Measurements from ENCODE around the gene CDK5R2. TPM values are rescaled to one million over a fixed set of nuclear protein-coding genes. Genes with fewer than 3 reads are reported as not detected.

CDK5R2 gene
- total RNA-seq, 1 experiment from 2014 or later, result 1.3 TPM

DNA sequence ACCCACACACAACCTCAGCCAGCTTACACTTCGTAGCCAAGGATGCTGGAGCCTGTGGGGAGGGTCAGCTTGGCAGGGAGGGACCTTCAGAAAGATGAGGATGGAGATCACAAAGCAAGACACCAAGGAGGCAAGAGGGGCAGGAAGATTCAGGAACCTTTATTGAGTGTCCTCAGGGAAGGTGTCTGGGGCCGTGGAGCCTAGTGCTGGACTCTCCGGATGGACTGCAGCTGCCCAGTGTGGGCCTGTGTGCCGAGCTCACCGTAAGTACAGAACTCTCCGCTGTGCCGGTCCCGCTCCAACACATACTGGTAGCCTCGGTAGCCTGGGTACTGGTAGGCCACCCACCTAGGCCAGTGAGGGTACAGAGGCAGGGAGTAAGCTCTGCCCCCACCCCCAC is 30.6 kb downstream of the CDK5R2 start:
- Histone ChIP-seq H3K27me3 (ENCODE audit: control insufficient read depth, insufficient read depth, low read length) (peaks cover 9% of the 10 kb centered on the region; the same call in 1 of the 2 replicates), H3K4me3 (ENCODE audit: low read depth in 2 of 2, low read length in 2 of 2) (no peak overlapping the region), H3K36me3 (ENCODE audit: control insufficient read depth, insufficient read depth, low read length) (no peaks in the 10 kb centered on the region), H3K4me1 (ENCODE audit: control insufficient read depth, insufficient read depth, low read length) (no peaks in the 10 kb centered on the region), H3K9me3 (ENCODE audit: control insufficient read depth, insufficient read depth, low read depth, low read length) (no peaks in the 10 kb centered on the region), H3K27ac (ENCODE audit: low read length) (no peak overlapping the region)
- in situ Hi-C loops (cut with HindIII; ENCODE audit: low pct_unique_long_range_greater_than_20kb, low sequenced_read_pairs) (no loop called here), intact Hi-C loops (cut with micrococcal nuclease; ENCODE audit: unreplicated experiment) (loop anchor here (10.0 kb wide), 1 partner anchor 165 kb away; no protein-coding TSS in a partner anchor)
- CTCF ChIA-PET, result no interaction called here
- BruUV-seq (replicated peaks), result no TSS peak
- POLR2A ChIA-PET, result no interaction called here
- TF ChIP-seq POLR2AphosphoS5 (IDR thresholded peaks at IDR 0.05; ENCODE audit: low read depth, low read length) (no peak), SIN3A (IDR thresholded peaks at IDR 0.05; ENCODE audit: borderline replicate concordance, insufficient read depth, low read depth, low read length) (no peak), TCF7L2 (IDR thresholded peaks at IDR 0.05; ENCODE audit: low read depth, low read length) (no peak)
- TF ChIP-seq, protein P1, sequence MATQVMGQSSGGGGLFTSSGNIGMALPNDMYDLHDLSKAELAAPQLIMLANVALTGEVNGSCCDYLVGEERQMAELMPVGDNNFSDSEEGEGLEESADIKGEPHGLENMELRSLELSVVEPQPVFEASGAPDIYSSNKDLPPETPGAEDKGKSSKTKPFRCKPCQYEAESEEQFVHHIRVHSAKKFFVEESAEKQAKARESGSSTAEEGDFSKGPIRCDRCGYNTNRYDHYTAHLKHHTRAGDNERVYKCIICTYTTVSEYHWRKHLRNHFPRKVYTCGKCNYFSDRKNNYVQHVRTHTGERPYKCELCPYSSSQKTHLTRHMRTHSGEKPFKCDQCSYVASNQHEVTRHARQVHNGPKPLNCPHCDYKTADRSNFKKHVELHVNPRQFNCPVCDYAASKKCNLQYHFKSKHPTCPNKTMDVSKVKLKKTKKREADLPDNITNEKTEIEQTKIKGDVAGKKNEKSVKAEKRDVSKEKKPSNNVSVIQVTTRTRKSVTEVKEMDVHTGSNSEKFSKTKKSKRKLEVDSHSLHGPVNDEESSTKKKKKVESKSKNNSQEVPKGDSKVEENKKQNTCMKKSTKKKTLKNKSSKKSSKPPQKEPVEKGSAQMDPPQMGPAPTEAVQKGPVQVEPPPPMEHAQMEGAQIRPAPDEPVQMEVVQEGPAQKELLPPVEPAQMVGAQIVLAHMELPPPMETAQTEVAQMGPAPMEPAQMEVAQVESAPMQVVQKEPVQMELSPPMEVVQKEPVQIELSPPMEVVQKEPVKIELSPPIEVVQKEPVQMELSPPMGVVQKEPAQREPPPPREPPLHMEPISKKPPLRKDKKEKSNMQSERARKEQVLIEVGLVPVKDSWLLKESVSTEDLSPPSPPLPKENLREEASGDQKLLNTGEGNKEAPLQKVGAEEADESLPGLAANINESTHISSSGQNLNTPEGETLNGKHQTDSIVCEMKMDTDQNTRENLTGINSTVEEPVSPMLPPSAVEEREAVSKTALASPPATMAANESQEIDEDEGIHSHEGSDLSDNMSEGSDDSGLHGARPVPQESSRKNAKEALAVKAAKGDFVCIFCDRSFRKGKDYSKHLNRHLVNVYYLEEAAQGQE (IDR thresholded peaks at IDR 0.05; ENCODE audit: insufficient read depth in 1 of 2, low read depth in 2 of 2, low read length in 1 of 2), result no peak
- TF ChIP-seq, protein P2, sequence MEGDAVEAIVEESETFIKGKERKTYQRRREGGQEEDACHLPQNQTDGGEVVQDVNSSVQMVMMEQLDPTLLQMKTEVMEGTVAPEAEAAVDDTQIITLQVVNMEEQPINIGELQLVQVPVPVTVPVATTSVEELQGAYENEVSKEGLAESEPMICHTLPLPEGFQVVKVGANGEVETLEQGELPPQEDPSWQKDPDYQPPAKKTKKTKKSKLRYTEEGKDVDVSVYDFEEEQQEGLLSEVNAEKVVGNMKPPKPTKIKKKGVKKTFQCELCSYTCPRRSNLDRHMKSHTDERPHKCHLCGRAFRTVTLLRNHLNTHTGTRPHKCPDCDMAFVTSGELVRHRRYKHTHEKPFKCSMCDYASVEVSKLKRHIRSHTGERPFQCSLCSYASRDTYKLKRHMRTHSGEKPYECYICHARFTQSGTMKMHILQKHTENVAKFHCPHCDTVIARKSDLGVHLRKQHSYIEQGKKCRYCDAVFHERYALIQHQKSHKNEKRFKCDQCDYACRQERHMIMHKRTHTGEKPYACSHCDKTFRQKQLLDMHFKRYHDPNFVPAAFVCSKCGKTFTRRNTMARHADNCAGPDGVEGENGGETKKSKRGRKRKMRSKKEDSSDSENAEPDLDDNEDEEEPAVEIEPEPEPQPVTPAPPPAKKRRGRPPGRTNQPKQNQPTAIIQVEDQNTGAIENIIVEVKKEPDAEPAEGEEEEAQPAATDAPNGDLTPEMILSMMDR (IDR thresholded peaks at IDR 0.05), result no peak
- no peak for DNase-seq (ENCODE audit: low read depth, low spot score)
- ATAC-seq, result no peak

DNA sequence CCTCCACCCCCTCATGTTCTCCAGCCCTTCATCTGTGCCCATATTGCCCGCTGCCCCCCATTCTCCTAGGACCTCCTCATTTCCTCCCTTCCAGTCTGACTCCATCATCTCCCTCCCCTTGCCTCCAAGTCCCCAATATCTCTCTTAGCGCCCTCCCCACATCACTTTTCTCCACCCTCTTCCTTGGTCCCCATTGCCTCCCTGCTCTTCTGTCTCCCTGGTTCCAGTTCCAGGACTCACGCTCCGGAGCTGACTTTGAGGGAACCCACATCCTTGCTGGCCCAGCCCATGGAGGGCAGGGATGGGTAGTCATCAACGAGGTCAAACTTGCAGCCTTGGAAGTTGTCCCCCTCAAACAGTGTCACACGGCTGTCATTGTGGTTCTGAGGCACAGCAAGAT is 31.1 kb downstream of the CDK5R2 start:
- in situ Hi-C loops (cut with HindIII; ENCODE audit: low pct_unique_long_range_greater_than_20kb, low sequenced_read_pairs) (no loop called here), intact Hi-C loops (cut with micrococcal nuclease; ENCODE audit: unreplicated experiment) (loop anchor here (10.0 kb wide), 1 partner anchor 164 kb away; no protein-coding TSS in a partner anchor)
- no peak overlapping the region for H3K4me3 ChIP-seq (ENCODE audit: low read depth in 2 of 2, low read length in 2 of 2)
- ChIA-PET CTCF (no interaction called here), POLR2A (no interaction called here)
- ATAC-seq (no peak), DNase-seq (ENCODE audit: low read depth, low spot score) (no peak)
- no TSS peak for BruUV-seq (replicated peaks)
- H3K27me3 ChIP-seq (ENCODE audit: control insufficient read depth, insufficient read depth, low read length), result peaks cover 7% of the 10 kb centered on the region; the same call in 1 of the 2 replicates
- no peak overlapping the region for H3K27ac ChIP-seq (ENCODE audit: low read length)
- TF ChIP-seq, protein P2 (IDR thresholded peaks at IDR 0.05), result no peak
- TF ChIP-seq TCF7L2 (IDR thresholded peaks at IDR 0.05; ENCODE audit: low read depth, low read length), result no peak
- TF ChIP-seq, protein P1 (IDR thresholded peaks at IDR 0.05; ENCODE audit: insufficient read depth in 1 of 2, low read depth in 2 of 2, low read length in 1 of 2), result no peak
- no peak for TF ChIP-seq POLR2AphosphoS5 (IDR thresholded peaks at IDR 0.05; ENCODE audit: low read depth, low read length)
- TF ChIP-seq SIN3A (IDR thresholded peaks at IDR 0.05; ENCODE audit: borderline replicate concordance, insufficient read depth, low read depth, low read length), result no peak
- H3K4me1 ChIP-seq (ENCODE audit: control insufficient read depth, insufficient read depth, low read length), result no peaks in the 10 kb centered on the region
- no peaks in the 10 kb centered on the region for H3K36me3 ChIP-seq (ENCODE audit: control insufficient read depth, insufficient read depth, low read length)
- H3K9me3 ChIP-seq (ENCODE audit: control insufficient read depth, insufficient read depth, low read depth, low read length), result no peaks in the 10 kb centered on the region

All from Panc1 (cell line).